HUES64 (cell line): ENCODE data around the gene L3MBTL2. TPM values are rescaled to one million over a fixed set of nuclear protein-coding genes. Genes with fewer than 3 reads are reported as not detected.
A peak's percentile ranks its signal among the peaks of the same experiment; 100 is the strongest.
"Not testable (repeated sequence)": the region's sequence is repeated elsewhere in the genome, so short reads cannot be mapped to it uniquely, and the experiment has no call there.

Experiments used
- H3K27ac ChIP-seq: 2 replicates; pipeline ENCODE4 v1.7.0; 2013; ENCODE audit warnings: low read depth, low read length, inconsistent platforms
- H3K27me3 ChIP-seq: 2 replicates; pipeline ENCODE4 v1.6.1; 2013; ENCODE audit warnings: mild to moderate bottlenecking, low read length; ENCODE audit not compliant: insufficient read depth
- H3K36me3 ChIP-seq: 2 replicates; pipeline ENCODE4 v1.6.1; 2013; ENCODE audit warnings: mild to moderate bottlenecking, low read length; ENCODE audit not compliant: insufficient read depth
- H3K4me1 ChIP-seq: 2 replicates; pipeline ENCODE4 v1.6.1; 2013; ENCODE audit warnings: mild to moderate bottlenecking, low read length, moderate library complexity; ENCODE audit not compliant: insufficient read depth
- H3K4me3 ChIP-seq: 2 replicates; pipeline ENCODE4 v1.5.1; 2013; ENCODE audit warnings: mild to moderate bottlenecking, low read length, moderate library complexity
- H3K9ac ChIP-seq: 2 replicates; pipeline ENCODE4 v1.6.1; 2013; ENCODE audit warnings: mild to moderate bottlenecking, low read depth, low read length
- H3K9me3 ChIP-seq: 2 replicates; pipeline ENCODE4 v1.6.1; 2013; ENCODE audit warnings: low read depth, low read length; ENCODE audit not compliant: insufficient read depth
- WGBS: fragments of 150-250, 120-280 bp; methylation state at CpG from one replicate; pipeline ENCODE4 v1.1.7; 2013; ENCODE audit warnings: missing lambda C conversion rate; 5-methylcytosine and 5-hydroxymethylcytosine counted together
- polyA plus RNA-seq, 2 experiments: library from polyadenylated mRNA; stranded (reverse); fragments of 50-300 nt; gene quantifications; one replicate each; pipeline ENCODE4 v1.2.3, GENCODE V29; 2013

The L3MBTL2 gene
- 18.8 TPM for polyA plus RNA-seq (2013, experiment 1 of 2)
- polyA plus RNA-seq (2013, experiment 2 of 2), result 17.5 TPM

DNA sequence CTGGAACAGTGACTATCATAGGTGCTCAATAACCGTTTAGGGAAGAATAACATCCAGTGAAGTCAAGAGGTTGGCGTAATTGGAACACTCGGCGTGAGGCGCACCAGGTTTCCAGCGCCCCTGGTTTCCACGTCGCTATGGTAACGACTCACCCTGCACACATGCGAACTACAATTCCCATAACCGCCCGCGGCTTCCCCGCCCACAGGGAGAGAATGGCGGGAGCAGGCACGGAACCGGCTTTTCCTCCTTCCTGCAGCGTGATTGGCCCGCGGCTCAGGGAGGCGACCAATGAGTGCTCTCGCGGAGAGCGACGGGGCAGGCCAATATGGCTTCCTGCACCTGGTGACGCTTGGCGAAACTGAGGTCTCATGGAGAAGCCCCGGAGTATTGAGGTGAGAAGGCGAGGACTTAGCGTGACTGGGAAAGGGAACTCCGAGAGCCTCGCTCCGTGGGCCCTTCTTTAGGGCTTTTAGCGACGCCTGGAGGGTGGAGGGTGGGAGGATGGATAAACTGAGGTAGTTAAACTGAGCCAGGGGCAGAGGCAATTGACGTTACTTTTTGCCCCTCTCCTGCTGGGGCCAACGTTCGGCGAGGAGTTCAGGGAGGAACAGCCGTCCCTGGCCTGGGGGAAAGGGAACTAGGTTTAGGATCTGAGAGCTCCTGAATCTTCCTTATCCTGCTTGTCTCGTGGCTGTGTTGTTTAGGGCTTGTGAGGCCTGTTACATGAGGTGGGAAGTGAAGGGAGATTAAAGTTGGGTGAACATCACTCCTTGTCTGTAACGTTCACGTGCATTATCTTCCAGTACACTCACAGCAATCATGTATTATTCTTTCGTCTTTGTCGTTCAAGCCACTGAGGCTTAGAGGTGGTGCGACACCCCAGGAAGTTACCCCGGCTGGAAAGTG lies at the start of gene L3MBTL2:
TSS of gene L3MBTL2 (plus strand) at position 321 of the 909 bp plus-strand sequence. CDS start at position 372, 51 bp downstream.
- 4% methylated on average over 47 of the region's 47 CpGs for WGBS
- Histone ChIP-seq H3K36me3 (peaks cover 10% of the 10 kb centered on the region), H3K9me3 (no peaks in the 10 kb centered on the region), H3K9ac (peak within 1 kb of the TSS; percentile 91), H3K27ac (peak within 1 kb of the TSS; percentile 76), H3K4me3 (peak within 1 kb of the TSS; percentile 83), H3K4me1 (no peaks in the 10 kb centered on the region), H3K27me3 (peaks cover 3% of the 10 kb centered on the region; the same call in 1 of the 2 replicates)

DNA sequence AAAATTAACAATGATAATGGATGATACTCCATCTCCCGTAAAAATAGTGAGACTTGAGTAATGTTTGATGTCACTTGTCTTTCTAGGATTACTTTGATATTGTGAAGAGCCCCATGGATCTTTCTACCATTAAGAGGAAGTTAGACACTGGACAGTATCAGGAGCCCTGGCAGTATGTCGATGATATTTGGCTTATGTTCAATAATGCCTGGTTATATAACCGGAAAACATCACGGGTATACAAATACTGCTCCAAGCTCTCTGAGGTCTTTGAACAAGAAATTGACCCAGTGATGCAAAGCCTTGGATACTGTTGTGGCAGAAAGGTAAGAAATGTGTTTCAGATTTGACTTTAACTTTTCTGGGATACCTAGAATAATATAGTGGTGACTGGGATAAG lies 48.0 kb upstream of the L3MBTL2 start:
- Histone ChIP-seq H3K36me3 (peaks cover 98% of the 10 kb centered on the region), H3K27ac (no peak overlapping the region), H3K9ac (no peak overlapping the region), H3K4me1 (no peaks in the 10 kb centered on the region), H3K27me3 (no peaks in the 10 kb centered on the region), H3K9me3 (no peaks in the 10 kb centered on the region), H3K4me3 (no peak overlapping the region)
- 97% methylated on average over 4 of the region's 4 CpGs for WGBS

DNA sequence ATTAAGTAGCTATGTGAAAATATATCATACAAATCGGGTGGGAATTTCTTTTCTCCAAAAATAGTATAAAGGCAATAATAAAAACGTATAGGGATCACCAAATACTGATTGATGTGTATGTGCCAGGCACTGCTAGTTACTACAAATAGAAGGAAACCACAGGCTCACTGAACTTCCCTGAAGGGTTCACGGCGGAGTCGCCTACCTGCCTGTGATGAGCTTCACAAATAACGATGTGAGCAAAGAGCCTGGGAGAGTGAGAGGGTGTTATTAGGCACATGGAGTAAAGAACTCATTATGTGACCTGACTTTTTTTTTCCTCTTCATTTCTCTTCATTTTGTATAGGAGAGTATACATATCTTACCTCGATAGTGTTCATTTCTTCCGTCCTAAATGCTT lies 36.0 kb upstream of the L3MBTL2 start:
- H3K36me3 ChIP-seq, result peaks cover 97% of the 10 kb centered on the region
- H3K27ac ChIP-seq, result no peak overlapping the region
- WGBS, result 96% methylated on average over 8 of the region's 8 CpGs
- H3K9ac ChIP-seq, result no peak overlapping the region
- no peaks in the 10 kb centered on the region for H3K9me3 ChIP-seq
- no peak overlapping the region for H3K4me3 ChIP-seq
- no peaks in the 10 kb centered on the region for H3K4me1 ChIP-seq
- no peaks in the 10 kb centered on the region for H3K27me3 ChIP-seq

DNA sequence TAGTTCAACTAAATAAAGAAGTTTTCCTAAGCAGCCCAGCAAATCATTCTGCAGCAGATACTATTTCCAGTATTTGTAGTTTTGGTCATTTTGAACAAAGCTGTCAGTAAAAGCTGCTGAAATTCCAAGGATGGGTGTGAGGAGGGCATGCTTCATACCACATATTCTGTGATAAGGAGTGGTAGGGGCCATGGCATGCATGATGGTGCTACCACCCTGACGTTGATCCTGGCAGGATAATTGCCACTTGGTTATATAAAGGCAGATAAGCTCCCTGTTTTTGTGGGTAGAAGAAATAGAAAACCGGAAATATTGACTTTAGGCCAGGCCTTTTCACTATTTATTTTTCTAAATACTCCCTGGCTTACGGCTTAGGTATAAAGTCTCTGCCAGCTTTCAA lies 33.1 kb upstream of the L3MBTL2 start:
- Histone ChIP-seq H3K9me3 (no peaks in the 10 kb centered on the region), H3K4me3 (no peak overlapping the region), H3K36me3 (peaks cover 98% of the 10 kb centered on the region), H3K27ac (no peak overlapping the region), H3K27me3 (no peaks in the 10 kb centered on the region), H3K9ac (no peak overlapping the region), H3K4me1 (no peaks in the 10 kb centered on the region)
- 89% methylated on average over 3 of the region's 3 CpGs for WGBS

DNA sequence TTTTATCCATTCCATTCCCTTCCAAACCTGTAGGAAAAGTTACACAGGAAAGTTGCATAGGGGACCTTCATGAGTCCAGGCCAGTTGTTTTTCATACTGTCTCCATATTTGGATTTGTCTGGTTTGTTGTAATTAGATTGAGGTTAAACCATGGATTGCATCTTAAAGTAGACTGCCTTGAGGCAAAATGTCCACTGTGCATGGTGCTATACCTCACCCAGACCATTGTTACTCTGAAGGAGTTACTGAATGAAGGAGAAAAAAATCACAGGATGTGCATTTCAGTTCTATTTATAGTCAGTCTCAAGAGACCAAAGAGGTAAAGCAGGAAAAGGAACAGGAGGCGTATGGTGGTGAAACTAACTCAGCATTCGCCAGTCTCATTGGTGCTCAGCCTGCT lies 29.6 kb upstream of the L3MBTL2 start:
- 98% methylated on average over 2 of the region's 2 CpGs for WGBS
- Histone ChIP-seq H3K36me3 (peaks cover 99% of the 10 kb centered on the region), H3K4me1 (no peaks in the 10 kb centered on the region)

DNA sequence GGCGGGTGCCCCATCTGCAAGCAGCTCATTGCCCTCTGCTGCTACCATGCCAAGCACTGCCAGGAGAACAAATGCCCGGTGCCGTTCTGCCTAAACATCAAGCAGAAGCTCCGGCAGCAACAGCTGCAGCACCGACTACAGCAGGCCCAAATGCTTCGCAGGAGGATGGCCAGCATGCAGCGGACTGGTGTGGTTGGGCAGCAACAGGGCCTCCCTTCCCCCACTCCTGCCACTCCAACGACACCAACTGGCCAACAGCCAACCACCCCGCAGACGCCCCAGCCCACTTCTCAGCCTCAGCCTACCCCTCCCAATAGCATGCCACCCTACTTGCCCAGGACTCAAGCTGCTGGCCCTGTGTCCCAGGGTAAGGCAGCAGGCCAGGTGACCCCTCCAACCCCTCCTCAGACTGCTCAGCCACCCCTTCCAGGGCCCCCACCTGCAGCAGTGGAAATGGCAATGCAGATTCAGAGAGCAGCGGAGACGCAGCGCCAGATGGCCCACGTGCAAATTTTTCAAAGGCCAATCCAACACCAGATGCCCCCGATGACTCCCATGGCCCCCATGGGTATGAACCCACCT lies 28.0 kb upstream of the L3MBTL2 start:
- no peak overlapping the region for H3K4me3 ChIP-seq
- no peak overlapping the region for H3K27ac ChIP-seq
- WGBS, result 95% methylated on average over 15 of the region's 15 CpGs
- peaks cover 84% of the 10 kb centered on the region for H3K36me3 ChIP-seq
- no peak overlapping the region for H3K9ac ChIP-seq
- no peaks in the 10 kb centered on the region for H3K27me3 ChIP-seq
- H3K4me1 ChIP-seq, result peaks cover 7% of the 10 kb centered on the region
- no peaks in the 10 kb centered on the region for H3K9me3 ChIP-seq

More for the DNA sequence above, 29.6 kb upstream of the L3MBTL2 start:
- Histone ChIP-seq H3K9ac (no peak overlapping the region), H3K9me3 (no peaks in the 10 kb centered on the region), H3K27me3 (no peaks in the 10 kb centered on the region), H3K27ac (no peak overlapping the region), H3K4me3 (no peak overlapping the region)

DNA sequence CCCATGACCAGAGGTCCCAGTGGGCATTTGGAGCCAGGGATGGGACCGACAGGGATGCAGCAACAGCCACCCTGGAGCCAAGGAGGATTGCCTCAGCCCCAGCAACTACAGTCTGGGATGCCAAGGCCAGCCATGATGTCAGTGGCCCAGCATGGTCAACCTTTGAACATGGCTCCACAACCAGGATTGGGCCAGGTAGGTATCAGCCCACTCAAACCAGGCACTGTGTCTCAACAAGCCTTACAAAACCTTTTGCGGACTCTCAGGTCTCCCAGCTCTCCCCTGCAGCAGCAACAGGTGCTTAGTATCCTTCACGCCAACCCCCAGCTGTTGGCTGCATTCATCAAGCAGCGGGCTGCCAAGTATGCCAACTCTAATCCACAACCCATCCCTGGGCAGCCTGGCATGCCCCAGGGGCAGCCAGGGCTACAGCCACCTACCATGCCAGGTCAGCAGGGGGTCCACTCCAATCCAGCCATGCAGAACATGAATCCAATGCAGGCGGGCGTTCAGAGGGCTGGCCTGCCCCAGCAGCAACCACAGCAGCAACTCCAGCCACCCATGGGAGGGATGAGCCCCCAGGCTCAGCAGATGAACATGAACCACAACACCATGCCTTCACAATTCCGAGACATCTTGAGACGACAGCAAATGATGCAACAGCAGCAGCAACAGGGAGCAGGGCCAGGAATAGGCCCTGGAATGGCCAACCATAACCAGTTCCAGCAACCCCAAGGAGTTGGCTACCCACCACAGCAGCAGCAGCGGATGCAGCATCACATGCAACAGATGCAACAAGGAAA lies 27.3 kb upstream of the L3MBTL2 start:
- Histone ChIP-seq H3K36me3 (peaks cover 77% of the 10 kb centered on the region), H3K4me3 (no peak overlapping the region), H3K27me3 (no peaks in the 10 kb centered on the region), H3K9me3 (no peaks in the 10 kb centered on the region), H3K4me1 (peaks cover 7% of the 10 kb centered on the region), H3K27ac (no peak overlapping the region), H3K9ac (no peak overlapping the region)
- 94% methylated on average over 9 of the region's 9 CpGs for WGBS

DNA sequence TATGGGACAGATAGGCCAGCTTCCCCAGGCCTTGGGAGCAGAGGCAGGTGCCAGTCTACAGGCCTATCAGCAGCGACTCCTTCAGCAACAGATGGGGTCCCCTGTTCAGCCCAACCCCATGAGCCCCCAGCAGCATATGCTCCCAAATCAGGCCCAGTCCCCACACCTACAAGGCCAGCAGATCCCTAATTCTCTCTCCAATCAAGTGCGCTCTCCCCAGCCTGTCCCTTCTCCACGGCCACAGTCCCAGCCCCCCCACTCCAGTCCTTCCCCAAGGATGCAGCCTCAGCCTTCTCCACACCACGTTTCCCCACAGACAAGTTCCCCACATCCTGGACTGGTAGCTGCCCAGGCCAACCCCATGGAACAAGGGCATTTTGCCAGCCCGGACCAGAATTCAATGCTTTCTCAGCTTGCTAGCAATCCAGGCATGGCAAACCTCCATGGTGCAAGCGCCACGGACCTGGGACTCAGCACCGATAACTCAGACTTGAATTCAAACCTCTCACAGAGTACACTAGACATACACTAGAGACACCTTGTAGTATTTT lies 26.6 kb upstream of the L3MBTL2 start:
- H3K36me3 ChIP-seq, result peaks cover 71% of the 10 kb centered on the region
- no peak overlapping the region for H3K4me3 ChIP-seq
- H3K9me3 ChIP-seq, result no peaks in the 10 kb centered on the region
- H3K9ac ChIP-seq, result no peak overlapping the region
- H3K27me3 ChIP-seq, result no peaks in the 10 kb centered on the region
- H3K4me1 ChIP-seq, result peaks cover 7% of the 10 kb centered on the region
- WGBS, result 95% methylated on average over 8 of the region's 8 CpGs
- no peak overlapping the region for H3K27ac ChIP-seq

DNA sequence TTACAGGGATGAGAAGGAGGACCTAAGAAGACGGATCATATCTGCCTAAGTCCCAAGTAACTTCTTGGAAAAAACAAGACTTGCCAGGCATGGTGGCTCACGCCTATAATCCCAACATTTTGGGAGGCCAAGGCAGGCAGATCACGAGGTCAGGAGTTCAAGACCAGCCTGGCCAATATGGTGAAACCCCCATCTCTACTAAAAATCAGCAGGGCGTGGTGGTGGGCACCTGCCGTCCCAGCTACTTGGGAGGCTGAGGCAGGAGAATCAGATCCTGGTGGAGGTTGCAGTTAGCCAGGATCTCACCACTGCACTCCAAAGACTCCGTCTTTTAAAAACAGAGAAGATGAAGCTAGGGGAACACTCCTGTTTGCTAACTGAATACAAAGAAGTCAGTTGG lies 24.8 kb upstream of the L3MBTL2 start:
- 97% methylated on average over 6 of the region's 6 CpGs for WGBS
- H3K27ac ChIP-seq, H3K27me3 ChIP-seq, H3K9me3 ChIP-seq, H3K9ac ChIP-seq, H3K4me3 ChIP-seq: not testable (repeated sequence)
- Histone ChIP-seq H3K36me3 (peaks cover 52% of the 10 kb centered on the region), H3K4me1 (peaks cover 13% of the 10 kb centered on the region)

DNA sequence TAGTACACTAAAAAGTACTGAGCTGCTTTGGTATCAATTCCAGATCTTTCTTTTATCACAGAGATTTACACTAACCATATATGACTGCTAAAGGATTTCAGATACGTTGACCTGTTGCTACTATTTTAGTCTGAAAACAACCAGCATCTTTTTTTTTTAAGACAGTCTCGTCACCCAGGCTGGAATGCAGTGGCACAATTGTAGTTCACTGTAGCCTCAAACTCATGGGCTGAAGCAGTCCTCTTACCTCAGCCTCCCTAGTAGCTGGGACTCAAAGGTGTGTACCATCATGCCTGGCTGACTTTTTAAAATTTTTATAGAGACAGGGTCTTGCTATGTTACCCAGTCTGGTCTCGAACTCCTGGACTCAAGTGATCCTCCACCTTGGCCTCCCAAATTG lies 24.2 kb upstream of the L3MBTL2 start:
- Histone ChIP-seq H3K4me1 (peaks cover 13% of the 10 kb centered on the region), H3K9me3 (no peaks in the 10 kb centered on the region), H3K27me3 (no peaks in the 10 kb centered on the region), H3K27ac (no peak overlapping the region), H3K36me3 (peaks cover 46% of the 10 kb centered on the region), H3K4me3 (no peak overlapping the region), H3K9ac (no peak overlapping the region)
- 96% methylated on average over 3 of the region's 3 CpGs for WGBS
